GM10266 (cell line): ENCODE measurements around the gene P2RY13.

ENCODE experiments used
- DNase-seq: peaks from one replicate; pipeline ENCODE4 v3.0.0; 2012; ENCODE audit errors: extremely low spot score
- CTCF ChIP-seq: IDR thresholded peaks from 2 replicates; pipeline ENCODE4 v1.5.1; 2012; ENCODE audit warnings: mild to moderate bottlenecking, low read depth; ENCODE audit not compliant: control insufficient read depth, insufficient read depth; ENCODE audit errors: missing control alignments

Gene P2RY13

GRCh38 chr3:151306168-151306810 is 23.1 kb downstream of the P2RY13 start:
- TF ChIP-seq CTCF = no peak
- DNase-seq = no peak

GRCh38 chr3:151305775-151306151 is 23.6 kb downstream of the P2RY13 start:
- no peak for DNase-seq
- no peak for TF ChIP-seq CTCF

GRCh38 chr3:151305060-151305774 is 24.1 kb downstream of the P2RY13 start:
- no peak for TF ChIP-seq CTCF
- DNase-seq = no peak

- DNase-seq = no peak
- no peak for TF ChIP-seq CTCF
Measured at GRCh38 chr3:151303751-151304150, 25.6 kb downstream of the P2RY13 start.

GRCh38 chr3:151301787-151302186 is 27.6 kb downstream of the P2RY13 start:
- no peak for TF ChIP-seq CTCF
- DNase-seq = no peak

GRCh38 chr3:151300539-151300938 is 28.8 kb downstream of the P2RY13 start:
- TF ChIP-seq CTCF = no peak

GRCh38 chr3:151299006-151299405 is 30.3 kb downstream of the P2RY13 start:
- no peak for TF ChIP-seq CTCF
- DNase-seq = no peak

More at GRCh38 chr3:151300539-151300938, 28.8 kb downstream of the P2RY13 start:
- DNase-seq = no peak
